Omental fat pad (tissue), 4 donors: ENCODE results near the gene PTGES3. TPM values are rescaled to one million over a fixed set of nuclear protein-coding genes. Genes with fewer than 3 reads are reported as not detected.

Source experiments
- ATAC-seq: fragments of 150-250 bp; one replicate; pipeline ENCODE4 v1.9.1; 2016; ENCODE audit warnings: mild to moderate bottlenecking, moderate library complexity; ENCODE audit not compliant: low FRiP score
- DNase-seq: peaks from one replicate; pipeline ENCODE4 v3.0.0-alpha.2; 2019; ENCODE audit warnings: low spot score
- CTCF ChIP-seq, 3 donors: fragments of 450-650 bp; IDR thresholded peaks; one replicate each; pipeline ENCODE4 v1.5.1; 2016 to 2017; ENCODE audit warnings: antibody characterized with exemption in 3 of 3, mild to moderate bottlenecking in 3 of 3, moderate library complexity in 2 of 3
- total RNA-seq, 4 donors: library from RNA; depleted of rRNA; stranded (reverse); fragments of >200 nt; gene quantifications; one replicate each; pipeline ENCODE4 v1.1.0, GENCODE V29; 2016

PTGES3 gene
- total RNA-seq, 4 donors from 2014 or later = 80.7 to 103 (median 84.6) TPM

- ATAC-seq (no peak), DNase-seq (no peak)
- TF ChIP-seq CTCF (IDR thresholded peaks at IDR 0.05) = no peak
Measured at GRCh38 chr12:56684745-56685359, 3.2 kb downstream of the PTGES3 start.

GRCh38 chr12:56682323-56682722, 5.8 kb downstream of the PTGES3 start:
- no peak for ATAC-seq
- DNase-seq = no peak
- no peak for TF ChIP-seq CTCF (IDR thresholded peaks at IDR 0.05)

DNA sequence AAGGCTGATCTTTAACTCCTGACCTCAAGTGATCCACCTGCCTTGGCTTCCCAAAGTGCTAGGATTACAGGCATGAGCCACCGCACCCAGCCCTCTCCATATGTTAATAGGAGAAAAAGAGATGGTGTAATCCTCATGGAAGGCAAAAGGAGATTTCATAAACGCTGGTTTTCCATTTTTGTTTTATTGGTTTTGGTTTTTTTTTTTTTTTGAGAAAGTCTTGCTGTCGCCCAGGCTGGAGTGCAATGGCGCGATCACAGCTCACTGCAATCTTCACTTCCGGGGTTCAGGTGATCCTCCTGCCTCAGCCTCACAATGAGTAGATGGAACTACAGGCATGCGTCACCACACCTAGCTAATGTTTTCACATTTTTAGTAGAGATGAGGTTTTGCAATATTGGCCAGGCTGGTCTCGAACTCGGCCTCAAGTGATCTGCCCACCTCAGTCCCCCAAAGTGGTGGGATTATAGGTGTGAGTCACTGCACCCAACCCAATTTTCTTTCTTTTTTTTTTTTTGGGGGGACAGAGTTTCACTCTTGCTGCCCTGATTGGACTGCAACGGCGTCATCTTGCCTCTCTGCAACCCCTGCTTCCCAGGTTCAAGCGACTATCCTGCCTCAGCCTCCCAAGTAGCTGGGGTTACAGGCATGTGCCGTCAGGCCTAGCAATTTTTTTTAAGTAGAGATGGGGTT, 8.1 kb downstream of the PTGES3 start:
- TF ChIP-seq CTCF (IDR thresholded peaks at IDR 0.05) = no peak
- DNase-seq (no peak), ATAC-seq (no peak)

- no peak for TF ChIP-seq CTCF (IDR thresholded peaks at IDR 0.05)
- DNase-seq = no peak
- no peak for ATAC-seq
Measured at GRCh38 chr12:56678852-56679251, 9.2 kb downstream of the PTGES3 start.

DNA sequence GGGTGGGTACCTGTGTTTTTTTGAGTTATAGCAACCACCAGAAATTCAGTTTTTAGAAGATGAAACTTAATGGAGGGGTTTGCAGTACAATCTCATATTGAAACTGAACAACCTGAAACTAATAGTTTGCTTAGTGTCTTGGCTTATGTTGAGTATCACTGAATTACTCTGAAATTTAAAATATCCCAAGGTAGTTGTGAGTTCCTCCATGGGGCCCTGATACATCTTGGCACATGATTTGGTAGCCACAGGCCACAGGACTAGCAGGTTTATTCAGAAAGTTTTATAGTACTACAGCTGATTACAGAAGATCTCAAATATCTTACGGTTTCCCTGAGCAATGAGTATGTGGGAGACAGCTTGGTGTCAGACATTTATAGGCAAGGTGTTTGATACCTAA, 10.4 kb downstream of the PTGES3 start:
- ATAC-seq (no peak), DNase-seq (no peak)

DNA sequence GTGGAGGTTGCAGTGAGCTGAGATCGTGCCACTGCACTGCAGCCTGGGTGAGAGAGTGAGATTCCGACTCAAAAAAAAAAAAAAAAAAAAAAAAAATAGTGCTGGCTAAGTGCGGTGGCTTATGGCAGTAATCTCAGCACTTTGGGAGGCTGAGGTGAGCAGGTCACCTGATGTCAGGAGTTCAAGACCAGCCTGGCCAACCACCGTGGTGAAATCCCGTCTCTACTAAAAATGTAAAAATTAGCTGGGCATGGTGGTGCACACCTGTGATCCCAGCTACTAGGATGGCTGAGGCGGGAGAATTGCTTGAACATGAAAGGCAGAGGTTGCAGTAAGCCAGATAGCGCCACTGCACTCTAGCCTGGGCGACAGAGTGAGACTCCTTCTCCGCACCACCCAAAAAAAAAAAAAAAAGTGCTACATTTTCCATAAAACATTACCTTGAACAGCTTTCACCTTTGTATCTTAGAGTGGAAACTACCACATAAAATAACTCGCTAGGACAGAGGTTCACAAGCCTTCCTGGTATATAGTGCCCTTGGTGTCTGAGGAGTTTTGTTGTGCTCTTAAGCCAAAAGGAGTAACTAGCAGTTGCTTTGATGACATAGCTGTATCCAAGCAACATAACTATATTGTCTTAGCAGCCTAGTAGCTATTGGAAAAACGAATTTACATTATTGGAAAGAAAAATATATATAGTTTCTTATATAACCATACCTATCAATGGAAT, 11.1 kb downstream of the PTGES3 start:
- TF ChIP-seq CTCF (IDR thresholded peaks at IDR 0.05) = no peak
- DNase-seq (no peak), ATAC-seq (no peak)

More for the DNA sequence above, 10.4 kb downstream of the PTGES3 start:
- TF ChIP-seq CTCF (IDR thresholded peaks at IDR 0.05) = no peak
